Glomerular endothelial cell (primary cell): Measurements from ENCODE around the gene LAPTM5. TPM values are rescaled to one million over a fixed set of nuclear protein-coding genes. Genes with fewer than 3 reads are reported as not detected.

Experiments
- DNase-seq: peaks from one replicate; pipeline ENCODE4 v3.0.0-alpha.2; 2011; ENCODE audit warnings: low read depth, low spot score; ENCODE audit errors: extremely low read depth
- total RNA-seq: library from RNA; depleted of rRNA; stranded (reverse); fragments of >200 nt; gene quantifications from 2 replicates; pipeline ENCODE4 v1.2.3, GENCODE V29; 2015

LAPTM5 gene
- total RNA-seq, 1 donor from 2014 or later: 132 TPM

DNA sequence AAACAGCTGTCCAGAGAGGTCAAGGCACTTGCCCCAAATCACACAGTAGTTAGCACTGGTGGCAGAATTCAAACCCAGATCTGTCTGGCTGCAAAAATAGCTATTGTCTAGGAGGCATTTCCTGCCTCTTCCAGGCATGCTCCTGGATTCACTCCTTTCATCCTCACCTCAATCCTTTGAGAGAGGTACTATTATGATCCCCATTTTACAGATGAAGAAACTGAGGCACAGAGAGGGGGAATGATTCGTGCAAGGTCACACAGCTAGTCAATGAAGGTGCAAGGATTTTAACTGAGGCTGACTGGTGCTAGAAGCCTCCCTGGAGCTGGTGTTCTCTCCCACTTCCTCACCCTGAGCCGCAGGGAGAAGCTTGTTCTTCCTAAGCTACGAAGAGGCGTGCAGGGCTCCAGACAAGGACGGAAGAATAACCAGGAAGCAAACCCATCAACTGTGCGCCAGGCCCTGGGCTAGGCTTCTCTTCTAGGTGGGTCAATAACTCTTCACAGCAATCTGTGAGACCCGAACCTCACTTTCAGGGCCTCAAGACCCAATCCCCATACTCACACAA lies 631 bp upstream of the LAPTM5 start:
- DNase-seq: no peak

DNA sequence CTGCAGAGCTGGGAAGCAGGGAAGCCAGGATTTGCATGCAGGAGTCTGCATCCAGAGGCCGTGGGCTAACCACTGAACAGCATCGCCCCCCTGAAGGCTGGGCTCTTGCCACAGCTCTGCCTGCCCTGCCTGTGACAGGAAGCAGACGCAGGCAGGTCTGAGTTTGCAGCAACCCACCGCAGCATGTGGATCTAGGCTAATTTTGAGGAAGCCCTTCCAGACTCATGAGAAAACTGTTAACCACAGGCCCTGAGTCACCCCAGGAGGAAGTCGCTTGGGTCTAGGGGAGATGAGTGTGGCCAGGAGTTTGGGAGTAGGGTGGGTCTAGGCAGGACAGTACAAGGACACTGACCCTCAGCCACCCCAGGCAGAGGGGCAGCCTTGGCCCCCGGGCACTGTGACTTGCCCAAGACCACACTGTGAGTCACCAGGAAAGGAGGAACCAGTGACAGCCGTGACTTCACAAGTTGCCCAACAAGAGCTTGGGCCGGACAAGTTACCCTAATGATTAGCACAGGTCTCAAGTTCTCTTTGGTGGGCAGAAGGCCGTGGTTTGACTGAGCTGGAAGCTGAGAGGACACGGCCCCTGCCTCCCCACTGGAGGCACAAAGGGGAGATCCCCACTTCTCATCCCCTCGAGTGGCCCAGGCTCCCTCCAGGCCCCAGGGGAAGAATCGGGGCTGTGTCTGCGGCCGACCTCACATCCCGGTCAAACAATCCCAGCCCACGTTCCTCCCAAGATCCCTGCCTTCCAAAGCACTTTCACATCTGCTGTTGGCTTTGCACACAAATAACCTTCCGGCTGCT lies 826 bp downstream of the LAPTM5 start:
- DNase-seq: no peak

DNA sequence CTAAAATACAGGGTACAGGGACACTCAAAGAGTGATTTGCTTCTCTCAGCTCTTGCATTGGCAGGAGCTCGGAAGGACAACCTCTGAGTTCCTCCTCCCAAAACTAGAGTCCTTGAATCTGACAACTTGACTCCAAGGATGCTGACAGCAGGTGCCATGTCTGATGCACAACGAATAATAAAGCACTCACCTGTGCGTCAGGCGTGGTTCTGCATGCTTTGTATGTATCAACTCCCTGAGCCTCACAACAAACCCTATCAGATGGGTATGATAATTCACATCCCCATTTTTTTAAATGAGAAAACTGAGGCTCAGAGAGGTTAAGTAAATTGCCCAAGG lies 1.4 kb downstream of the LAPTM5 start:
- DNase-seq: no peak

DNA sequence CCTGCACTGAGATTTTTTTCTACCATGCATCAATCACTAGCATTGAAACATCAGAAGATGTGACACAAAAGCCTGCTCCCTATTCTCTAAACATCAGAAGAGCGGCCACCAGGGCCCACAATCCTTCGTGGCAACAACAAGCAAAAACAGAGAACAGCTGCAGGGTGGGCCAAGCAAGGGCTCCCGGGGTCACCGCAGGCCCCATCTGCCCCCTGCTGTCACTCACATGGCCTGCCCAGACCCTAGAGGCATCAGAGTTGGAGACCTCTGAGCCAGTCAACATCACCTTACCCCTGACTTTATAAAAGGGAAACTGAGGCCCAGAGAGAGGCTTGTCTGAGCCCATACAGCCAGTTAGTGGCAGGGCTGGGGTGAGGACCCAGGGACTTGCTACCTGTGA lies 1.8 kb downstream of the LAPTM5 start:
- no peak for DNase-seq

DNA sequence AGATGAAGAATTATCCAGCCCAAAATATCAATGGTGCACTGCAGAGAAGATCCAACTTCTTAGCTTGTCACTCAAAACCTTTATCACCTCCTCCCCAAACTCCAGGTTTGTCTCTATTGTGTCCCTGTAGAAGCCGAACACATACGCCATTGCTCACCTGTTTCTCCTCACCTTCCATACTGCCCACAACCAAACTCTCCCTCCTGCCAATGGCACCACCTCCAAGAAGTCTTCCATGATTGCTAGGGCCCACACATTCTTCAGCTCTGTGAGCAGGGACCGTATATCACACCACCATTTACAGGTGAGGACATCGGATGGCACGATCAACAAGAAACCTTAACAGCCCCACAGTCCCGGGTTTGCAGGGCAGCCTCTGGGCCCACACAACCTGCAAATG lies 2.2 kb downstream of the LAPTM5 start:
- no peak for DNase-seq

DNA sequence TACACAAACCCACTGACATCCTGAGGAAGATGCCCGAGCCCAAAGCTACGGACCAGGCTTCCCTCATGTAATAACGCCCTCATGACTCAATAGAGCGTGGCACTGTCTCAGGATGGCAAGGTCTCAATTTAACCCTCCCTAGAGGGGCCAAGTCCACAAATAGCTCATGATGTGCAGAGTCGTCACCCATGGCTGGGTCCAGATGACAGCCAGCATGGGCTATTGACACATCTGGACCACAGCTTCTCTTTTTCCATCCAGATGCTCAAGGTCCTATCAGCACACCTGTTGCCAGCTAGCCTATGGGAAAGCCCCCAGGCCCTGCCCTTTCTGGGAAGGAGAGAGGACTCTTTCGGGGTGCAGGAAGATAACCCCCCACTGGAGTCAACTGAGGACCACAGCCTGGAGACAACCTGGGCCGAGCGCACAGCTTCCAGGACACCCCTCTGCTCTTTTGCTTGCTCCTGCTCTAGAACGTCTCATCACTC lies 2.8 kb downstream of the LAPTM5 start:
- no peak for DNase-seq

DNA sequence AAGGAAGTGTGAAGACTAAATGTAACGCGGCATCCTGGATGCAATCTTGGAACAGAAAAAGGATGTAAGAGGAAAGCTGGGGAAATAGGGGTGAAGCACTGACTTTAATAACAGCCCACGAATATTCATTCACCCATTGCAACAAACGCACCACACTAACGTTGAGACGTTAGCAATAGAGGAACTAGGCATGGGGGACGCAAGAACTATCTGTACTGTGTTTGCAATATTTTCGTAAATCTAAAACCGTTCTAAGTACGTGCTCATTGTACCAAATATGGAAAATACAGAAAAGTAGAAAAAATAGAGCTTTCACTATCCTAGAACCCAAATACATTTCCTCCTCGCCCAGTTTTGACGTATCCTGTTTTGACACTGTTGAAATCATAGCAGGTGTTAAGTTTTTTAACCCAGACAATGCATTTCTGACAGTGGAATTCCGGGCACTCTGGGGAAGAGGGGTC lies 3.9 kb downstream of the LAPTM5 start:
- no peak for DNase-seq

DNA sequence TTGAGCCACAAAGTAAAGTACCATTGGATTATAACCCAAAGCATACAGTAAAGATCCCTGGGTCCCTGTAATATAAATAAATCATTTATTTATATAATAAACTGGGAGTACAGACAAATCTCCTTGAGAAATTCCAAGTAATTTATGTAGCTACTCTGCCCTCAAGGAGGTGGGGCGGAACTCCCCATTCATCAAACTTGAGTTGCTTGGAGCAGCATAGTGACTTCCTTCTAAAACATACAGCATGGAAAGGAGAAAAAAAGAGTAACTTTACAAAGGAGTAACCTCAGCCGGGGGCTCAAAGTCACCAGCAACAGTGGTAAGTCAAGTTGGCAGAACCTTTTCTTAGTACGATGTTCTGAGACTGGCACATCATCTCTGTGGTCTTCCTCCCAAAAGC lies 4.5 kb downstream of the LAPTM5 start:
- no peak for DNase-seq

DNA sequence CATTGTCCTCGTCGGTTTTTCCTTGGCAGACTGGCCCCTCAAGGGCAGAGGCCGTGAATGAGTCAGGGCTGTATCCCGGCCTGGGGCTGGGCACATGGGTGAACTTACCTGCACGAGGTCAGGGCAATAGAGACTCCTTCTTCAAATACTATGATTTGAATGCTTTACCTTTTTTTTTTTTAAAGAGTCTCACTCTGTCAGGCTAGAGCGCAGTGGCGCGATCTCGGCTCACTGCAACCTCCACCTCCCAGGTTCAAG lies 5.0 kb downstream of the LAPTM5 start:
- no peak for DNase-seq

DNA sequence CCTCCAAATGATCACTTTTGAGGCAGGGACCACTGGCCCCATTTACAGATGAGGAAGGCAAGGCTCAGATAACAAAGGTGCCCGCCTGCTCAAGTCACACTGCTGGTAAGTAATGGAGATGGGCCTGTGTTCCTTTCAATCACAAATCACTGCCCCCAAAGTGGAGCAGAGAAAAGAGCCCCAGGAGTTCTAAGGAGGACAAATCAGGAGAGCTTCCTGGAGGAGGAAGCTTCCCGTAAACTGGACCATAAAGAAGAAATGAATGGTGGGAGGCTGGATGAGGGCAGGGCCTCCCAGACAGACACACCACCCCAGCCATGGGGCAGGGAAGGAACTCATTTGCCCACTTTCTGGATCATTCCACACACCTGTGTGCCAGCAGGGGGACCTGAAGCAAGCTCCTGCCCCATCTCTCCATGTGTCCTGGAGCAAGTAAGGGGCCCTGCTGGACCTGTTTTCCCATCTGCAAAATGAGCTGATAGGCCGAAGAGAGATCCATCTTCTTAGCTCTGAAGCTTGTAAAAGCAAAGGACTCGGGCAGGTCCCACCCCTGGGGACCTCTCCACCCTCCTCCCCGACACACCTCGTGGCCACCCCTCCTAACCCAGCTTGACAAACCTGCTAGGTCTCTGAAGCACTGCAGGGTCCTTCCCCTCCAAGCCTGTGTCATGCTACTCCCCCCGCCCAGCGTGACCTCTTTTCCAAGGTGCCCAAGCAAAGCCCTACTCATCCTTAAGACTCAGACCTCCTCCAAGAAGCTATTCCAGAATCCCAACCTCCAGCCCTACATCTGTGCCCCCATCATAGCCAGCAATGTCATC lies 5.5 kb downstream of the LAPTM5 start:
- DNase-seq: no peak

DNA sequence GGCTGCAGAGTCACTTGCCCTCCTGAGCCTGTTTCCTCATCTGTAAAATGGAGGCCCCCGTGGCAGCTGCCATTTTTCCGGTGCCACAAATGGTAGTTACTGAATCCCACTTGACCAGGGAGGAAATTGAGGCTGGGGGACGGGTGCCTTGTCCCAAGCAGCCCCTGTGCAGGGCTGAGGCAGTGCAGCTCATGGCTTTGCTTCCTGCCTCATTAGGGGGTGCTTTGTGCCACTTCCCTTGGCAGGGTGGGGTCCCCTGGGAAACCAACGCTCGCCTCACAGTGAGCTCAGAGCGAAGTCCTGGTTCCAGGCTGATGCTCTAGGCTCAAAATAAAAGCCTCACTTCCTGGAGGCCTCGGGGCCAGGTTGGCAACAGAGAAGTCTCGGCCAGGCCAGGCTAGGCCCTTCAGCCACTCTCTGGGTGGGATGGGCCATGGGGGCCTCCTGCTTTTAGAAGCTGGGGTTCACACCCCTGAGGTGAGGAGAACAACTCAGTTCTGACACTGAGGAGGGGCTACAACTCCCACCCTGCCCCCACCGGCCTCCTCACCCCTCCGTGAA lies 6.8 kb downstream of the LAPTM5 start:
- no peak for DNase-seq

DNA sequence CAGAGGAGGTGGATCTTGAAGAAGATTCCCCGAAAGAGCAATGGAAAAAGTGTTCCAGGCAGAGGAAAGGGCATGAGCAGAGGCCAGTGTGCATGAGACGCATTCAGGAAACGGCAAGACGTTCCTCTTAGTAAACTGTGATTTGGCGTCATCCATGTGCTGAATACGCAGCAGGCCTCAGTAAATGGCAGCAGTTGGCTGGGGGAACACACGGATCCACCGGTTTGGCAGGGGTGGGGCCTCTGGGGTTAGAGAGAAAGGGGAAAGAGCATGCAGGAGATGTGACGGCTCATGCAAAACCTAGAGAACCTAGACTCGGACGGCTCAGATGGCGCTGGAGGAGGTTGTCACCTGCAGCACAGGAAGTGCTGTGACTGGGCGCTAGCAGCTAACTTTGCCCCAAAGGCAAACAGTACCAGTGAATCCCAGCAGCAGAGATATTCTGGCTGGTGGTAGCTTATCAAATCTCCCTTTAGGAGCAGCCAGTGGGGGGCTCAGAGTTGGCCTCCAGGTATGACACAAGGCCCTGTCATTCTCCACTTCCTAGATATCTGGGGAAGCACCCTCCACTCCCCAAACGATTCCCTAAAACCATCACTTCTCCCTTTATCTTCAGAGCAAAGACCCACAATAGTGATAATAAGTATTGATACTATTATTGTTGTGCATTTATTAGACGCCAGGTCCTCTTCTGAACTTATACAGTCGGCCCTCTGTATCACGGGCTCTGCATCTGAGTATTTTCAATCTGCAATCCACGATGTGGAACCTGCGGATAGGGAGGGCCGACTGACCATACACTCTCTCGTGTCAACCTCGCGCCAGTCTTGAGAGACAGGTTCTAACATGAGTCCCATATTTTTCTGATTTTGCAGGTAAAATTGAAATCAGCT lies 7.6 kb downstream of the LAPTM5 start:
- no peak for DNase-seq

DNA sequence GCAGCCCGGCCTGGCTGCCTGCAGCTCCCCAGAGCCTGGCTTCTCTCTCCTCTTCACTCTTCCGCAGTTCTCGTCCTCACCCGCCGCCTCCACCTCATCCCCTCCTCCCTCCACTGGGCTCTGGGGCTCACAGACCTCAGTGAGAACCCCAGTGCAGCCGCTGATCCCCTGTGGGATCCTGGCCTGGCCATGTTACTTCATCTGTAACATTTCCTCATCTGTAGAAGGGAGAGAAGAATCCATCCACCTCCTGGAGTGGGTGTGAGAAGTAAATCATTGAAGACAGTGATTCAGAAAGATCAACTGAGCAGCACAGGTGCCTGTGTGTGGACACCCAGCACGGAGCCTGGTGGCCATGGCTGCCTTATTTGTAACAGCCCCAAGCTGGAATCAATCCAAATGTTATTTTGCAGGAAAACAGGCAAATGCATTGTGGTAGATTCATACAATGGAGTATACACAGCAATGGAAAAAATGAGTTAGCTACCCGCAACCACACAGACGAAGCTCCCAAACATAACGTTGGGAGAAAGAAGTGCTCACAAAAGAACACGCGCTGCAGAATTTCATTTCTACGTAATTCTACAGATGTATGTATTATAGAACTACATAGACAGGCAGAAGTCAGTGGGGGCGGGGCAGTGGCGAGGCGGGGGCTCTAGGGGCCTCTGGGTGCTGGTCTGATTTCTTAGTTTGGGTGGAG lies 8.7 kb downstream of the LAPTM5 start:
- DNase-seq: no peak

DNA sequence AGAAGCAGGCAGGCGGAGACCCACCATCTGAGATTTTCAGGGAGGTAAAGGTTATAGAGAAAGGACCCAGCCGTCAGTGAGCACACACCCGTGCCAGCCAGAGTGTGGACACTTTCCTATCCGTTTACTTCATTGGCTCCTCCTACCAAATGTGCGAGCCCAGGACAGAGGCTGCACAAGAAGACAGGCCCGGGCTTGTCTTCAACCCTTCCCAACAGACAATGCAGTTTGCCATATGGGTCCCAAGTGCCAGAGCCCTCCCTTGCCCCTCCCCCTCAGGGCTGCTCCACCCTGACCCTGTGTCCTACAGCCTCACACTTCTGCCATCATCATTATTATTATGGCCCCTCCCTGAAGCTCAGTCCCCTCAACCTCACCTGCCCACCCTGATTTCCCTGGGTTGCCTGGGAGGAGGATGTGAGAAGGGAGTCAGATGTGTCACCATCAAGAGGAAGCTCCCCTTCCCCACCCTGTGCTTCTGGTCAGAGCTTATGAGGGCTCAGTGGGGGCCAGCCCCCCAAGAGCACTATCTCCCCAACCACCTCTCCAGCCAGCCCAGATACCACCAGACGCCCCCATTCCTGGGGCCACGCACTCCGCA lies 9.4 kb downstream of the LAPTM5 start:
- DNase-seq: no peak

DNA sequence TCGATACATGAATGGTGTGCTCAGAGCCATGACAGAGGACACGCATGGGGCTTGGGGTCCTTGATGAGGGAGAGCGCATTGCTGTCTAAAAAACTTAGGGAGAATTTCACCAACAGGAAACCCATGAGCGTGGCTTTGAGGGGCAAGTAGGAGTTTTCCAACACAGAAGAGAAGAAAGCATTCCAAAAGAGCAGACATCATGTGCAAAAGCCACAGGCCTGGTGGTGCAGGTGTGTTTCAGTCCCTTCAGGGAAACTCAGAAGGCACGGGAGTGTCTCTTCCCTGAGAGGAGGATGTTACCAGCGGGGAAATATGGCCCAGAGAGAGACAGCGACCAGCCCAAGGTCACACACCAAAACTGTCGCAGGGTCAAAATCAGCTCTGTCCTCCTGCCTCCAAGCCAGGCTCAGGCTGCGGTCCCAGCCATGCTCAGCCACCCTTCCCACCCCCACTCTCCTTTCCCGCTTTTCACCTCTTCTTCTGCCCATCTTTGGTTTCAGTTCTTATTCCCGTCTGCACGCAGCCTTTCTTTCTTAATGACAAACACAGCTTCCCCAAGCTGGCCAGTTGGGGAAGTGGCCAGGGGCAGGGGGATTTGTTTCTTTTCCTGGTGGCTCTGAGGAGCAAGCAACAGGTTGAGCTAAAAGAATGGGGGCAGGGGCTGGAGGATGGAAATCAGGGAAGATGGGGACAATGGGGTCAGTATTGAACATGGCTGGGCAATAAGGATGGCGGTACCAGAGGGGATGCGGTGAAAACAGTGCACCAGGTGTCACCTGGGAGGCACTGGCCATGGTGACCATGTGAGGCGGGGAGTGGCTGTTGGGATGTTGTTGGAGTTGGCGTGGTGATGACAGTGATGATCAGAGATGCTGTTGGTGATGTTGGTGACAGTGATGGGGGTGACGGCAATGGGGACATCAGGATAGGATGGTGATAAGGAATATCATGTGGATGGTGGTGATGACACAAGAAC lies 10.3 kb downstream of the LAPTM5 start:
- DNase-seq: no peak

DNA sequence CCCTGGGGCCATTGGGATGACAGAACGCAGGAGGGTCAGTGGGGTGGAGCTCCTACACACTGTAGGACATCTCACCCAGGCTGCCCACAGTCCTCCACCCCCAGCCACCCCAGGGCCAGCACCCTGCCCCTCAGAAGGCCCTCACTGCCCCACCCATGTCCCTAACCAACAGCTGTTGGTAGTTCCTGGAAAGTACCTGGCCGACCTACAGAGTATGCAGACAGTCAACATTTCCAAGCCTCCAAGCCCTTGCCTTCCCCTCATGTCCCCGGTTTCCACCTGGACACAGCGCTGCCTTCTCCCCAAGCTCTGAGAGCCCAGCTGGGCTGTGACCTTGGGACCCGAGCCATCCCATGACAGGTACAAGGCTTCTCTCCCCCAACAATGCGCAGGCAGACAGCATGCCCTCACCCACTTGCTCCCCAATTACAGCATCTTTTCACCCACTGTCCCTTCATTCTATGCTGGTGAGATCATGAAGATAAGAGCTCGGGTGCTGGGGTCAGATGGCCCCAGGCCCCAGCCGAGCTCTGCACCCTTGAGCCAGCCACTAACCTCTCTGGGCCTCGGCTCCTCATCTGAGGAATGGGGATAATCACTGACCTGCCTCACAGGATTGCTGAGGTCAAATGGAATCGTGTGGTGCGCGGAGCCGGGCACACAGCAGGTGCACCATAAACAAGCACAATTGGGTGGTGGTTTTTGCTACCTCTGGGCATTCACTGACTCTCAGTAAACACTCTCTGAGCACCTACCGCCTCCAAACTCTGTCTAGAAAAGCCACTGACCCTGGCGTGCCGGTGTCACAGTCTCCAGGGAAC lies 11.2 kb downstream of the LAPTM5 start:
- DNase-seq: no peak

DNA sequence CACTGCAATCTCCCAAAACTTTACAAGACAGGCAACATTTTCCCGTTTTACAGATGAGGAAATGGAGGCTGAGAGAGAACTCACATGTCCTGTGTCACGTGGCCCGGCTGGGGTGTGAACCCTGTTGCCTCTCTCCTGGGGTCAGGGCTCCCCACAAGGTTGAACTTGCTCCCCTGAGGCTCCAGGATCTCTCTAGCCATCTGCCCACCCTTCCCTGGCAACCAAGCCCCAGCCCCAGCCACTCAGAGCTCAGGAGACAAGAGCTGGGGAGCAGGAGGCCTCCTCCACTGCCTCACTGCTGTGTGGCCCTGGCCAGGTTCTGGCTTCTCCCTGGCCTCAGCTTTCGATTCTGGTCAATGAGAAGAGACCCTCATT lies 11.8 kb downstream of the LAPTM5 start:
- no peak for DNase-seq
